ENCODE measurements around the gene TMC8. TPM values are rescaled to one million over a fixed set of nuclear protein-coding genes. Genes with fewer than 3 reads are reported as not detected.

TMC8 gene
- total RNA-seq, 1 donor from 2014 or later = 1.3 TPM

- Histone ChIP-seq H3K9me3 (replicated peaks) (no peaks in the 10 kb centered on the region), H3K4me3 (peak overlapping the region; percentile 82), H3K36me3 (peaks cover 43% of the 10 kb centered on the region), H3K4me1 (peaks cover 78% of the 10 kb centered on the region), H3K27ac (replicated peaks) (peak overlapping the region; percentile 93), H3K27me3 (ENCODE audit: low read depth) (no peaks in the 10 kb centered on the region)
- DNase-seq = peak; percentile 62
- intact Hi-C loops (cut with micrococcal nuclease) = no loop called here
- TF ChIP-seq, protein P1, sequence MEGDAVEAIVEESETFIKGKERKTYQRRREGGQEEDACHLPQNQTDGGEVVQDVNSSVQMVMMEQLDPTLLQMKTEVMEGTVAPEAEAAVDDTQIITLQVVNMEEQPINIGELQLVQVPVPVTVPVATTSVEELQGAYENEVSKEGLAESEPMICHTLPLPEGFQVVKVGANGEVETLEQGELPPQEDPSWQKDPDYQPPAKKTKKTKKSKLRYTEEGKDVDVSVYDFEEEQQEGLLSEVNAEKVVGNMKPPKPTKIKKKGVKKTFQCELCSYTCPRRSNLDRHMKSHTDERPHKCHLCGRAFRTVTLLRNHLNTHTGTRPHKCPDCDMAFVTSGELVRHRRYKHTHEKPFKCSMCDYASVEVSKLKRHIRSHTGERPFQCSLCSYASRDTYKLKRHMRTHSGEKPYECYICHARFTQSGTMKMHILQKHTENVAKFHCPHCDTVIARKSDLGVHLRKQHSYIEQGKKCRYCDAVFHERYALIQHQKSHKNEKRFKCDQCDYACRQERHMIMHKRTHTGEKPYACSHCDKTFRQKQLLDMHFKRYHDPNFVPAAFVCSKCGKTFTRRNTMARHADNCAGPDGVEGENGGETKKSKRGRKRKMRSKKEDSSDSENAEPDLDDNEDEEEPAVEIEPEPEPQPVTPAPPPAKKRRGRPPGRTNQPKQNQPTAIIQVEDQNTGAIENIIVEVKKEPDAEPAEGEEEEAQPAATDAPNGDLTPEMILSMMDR (IDR thresholded peaks at IDR 0.05; ENCODE audit: borderline replicate concordance) = no peak
These were observed 4.3 kb upstream of the TMC8 start for GRCh38 chr17:78125976-78126894.

GRCh38 chr17:78126895-78127238, 3.7 kb upstream of the TMC8 start:
- TF ChIP-seq, protein P1 (IDR thresholded peaks at IDR 0.05; ENCODE audit: borderline replicate concordance) = no peak
- H3K36me3 ChIP-seq = peaks cover 36% of the 10 kb centered on the region
- H3K4me3 ChIP-seq = peak overlapping the region; percentile 82
- intact Hi-C loops (cut with micrococcal nuclease) = no loop called here
- H3K27ac ChIP-seq (replicated peaks) = peak overlapping the region; percentile 93
- no peak for DNase-seq
- H3K27me3 ChIP-seq (ENCODE audit: low read depth) = no peaks in the 10 kb centered on the region
- peaks cover 81% of the 10 kb centered on the region for H3K4me1 ChIP-seq
- no peaks in the 10 kb centered on the region for H3K9me3 ChIP-seq (replicated peaks)

GRCh38 chr17:78127239-78127887, 3.2 kb upstream of the TMC8 start:
- Histone ChIP-seq H3K4me1 (peaks cover 79% of the 10 kb centered on the region), H3K4me3 (peak overlapping the region; percentile 82), H3K9me3 (replicated peaks) (no peaks in the 10 kb centered on the region), H3K36me3 (peaks cover 31% of the 10 kb centered on the region), H3K27ac (replicated peaks) (peak overlapping the region; percentile 93), H3K27me3 (ENCODE audit: low read depth) (no peaks in the 10 kb centered on the region)
- intact Hi-C loops (cut with micrococcal nuclease) = no loop called here
- DNase-seq = peak; percentile 78
- TF ChIP-seq, protein P1 (IDR thresholded peaks at IDR 0.05; ENCODE audit: borderline replicate concordance) = no peak

DNA sequence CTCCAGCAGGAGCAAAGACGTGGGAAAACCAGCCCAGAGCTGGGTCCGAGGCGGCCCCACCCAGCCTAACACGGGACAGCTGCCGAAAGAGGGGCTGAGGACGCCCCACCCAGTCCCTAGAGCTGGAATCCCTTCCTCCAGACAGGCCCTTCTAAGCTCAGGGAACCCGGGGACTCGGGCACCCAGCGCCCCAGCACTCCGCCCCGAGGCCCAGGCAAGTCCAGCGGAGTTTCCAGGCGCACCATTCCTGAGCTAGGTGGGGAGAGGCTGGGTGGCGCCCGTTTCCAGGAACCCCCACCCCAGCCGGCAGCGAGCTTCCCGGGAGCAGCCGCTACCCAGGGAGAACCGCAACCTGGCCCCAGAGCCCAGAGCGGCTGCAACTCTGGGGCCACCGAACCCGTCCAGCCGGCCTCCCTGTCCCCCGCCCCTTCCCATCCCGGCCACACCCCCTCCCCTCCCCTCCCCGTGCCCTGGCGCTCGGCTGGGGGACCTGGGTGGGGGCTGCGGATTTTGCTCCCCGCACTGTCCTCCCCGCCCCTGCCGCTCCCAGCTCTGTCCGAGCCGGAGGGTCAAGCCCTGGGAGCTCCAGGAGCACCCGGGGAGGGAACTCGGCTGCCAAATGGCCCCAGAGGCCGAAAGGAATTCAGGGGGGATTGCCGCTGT, 2.6 kb upstream of the TMC8 start:
- Histone ChIP-seq H3K4me3 (peak overlapping the region; percentile 82), H3K27ac (replicated peaks) (peak overlapping the region; percentile 93), H3K27me3 (ENCODE audit: low read depth) (no peaks in the 10 kb centered on the region), H3K4me1 (peaks cover 78% of the 10 kb centered on the region), H3K9me3 (replicated peaks) (no peaks in the 10 kb centered on the region), H3K36me3 (peaks cover 25% of the 10 kb centered on the region)
- DNase-seq = no peak
- intact Hi-C loops (cut with micrococcal nuclease) = no loop called here
- TF ChIP-seq, protein P1 (IDR thresholded peaks at IDR 0.05; ENCODE audit: borderline replicate concordance) = no peak

- intact Hi-C loops (cut with micrococcal nuclease) = no loop called here
- H3K9me3 ChIP-seq (replicated peaks) = no peaks in the 10 kb centered on the region
- peak within 1 kb of the TSS; percentile 82 for H3K4me3 ChIP-seq
- no peak for DNase-seq
- peak within 1 kb of the TSS; percentile 93 for H3K27ac ChIP-seq (replicated peaks)
- peaks cover 85% of the 10 kb centered on the region for H3K4me1 ChIP-seq
- TF ChIP-seq, protein P1 (IDR thresholded peaks at IDR 0.05; ENCODE audit: borderline replicate concordance) = no peak
- peaks cover 20% of the 10 kb centered on the region for H3K36me3 ChIP-seq
- H3K27me3 ChIP-seq (ENCODE audit: low read depth) = no peaks in the 10 kb centered on the region
These were observed 1.8 kb upstream of the TMC8 start, which contains the start of gene TMC6 for GRCh38 chr17:78128551-78129350. Gene TMC6, minus strand, starts transcription at chr17:78128755. Its CDS starts 1,923 bp downstream, at chr17:78126832.

All from left ventricle myocardium inferior (tissue), 1 donor.